DOHH2 (cell line): ENCODE results near the gene HMGN3.

Experiments
- H3F3A ChIP-seq: fragments of 200-600 bp; sonication (generic), shearing (Covaris generic); 2 replicates; pipeline ENCODE4 v1.6.0; 2016; ENCODE audit warnings: antibody characterized with exemption, mild to moderate bottlenecking; ENCODE audit not compliant: control insufficient read depth, insufficient read depth
- H3K27ac ChIP-seq: fragments of 200-600 bp; sonication (generic); 2 replicates; pipeline ENCODE4 v1.5.1; 2014; ENCODE audit warnings: low read depth, mild to moderate bottlenecking, low read length, moderate library complexity
- H3K27me3 ChIP-seq: fragments of 200-600 bp; sonication (generic); 2 replicates; pipeline ENCODE4 v1.6.1; 2014; ENCODE audit warnings: mild to moderate bottlenecking, low read length, mixed read lengths; ENCODE audit not compliant: control insufficient read depth
- H3K36me3 ChIP-seq: fragments of 200-600 bp; sonication (generic); 2 replicates; pipeline ENCODE4 v1.6.1; 2014; ENCODE audit warnings: mild to moderate bottlenecking, low read length, moderate library complexity, mixed read lengths; ENCODE audit not compliant: control insufficient read depth
- H3K4me1 ChIP-seq: fragments of 200-600 bp; sonication (generic); 2 replicates; pipeline ENCODE4 v1.6.1; 2014; ENCODE audit warnings: mild to moderate bottlenecking, low read length, mixed read lengths; ENCODE audit not compliant: control insufficient read depth
- H3K4me2 ChIP-seq: fragments of 200-600 bp; sonication (generic); 2 replicates; pipeline ENCODE4 v1.6.0; 2014; ENCODE audit warnings: mild to moderate bottlenecking, low read length, moderate library complexity
- H3K4me3 ChIP-seq: fragments of 200-600 bp; sonication (generic); 2 replicates; pipeline ENCODE4 v1.5.1; 2014; ENCODE audit warnings: mild to moderate bottlenecking, low read length, mixed read lengths
- H3K79me2 ChIP-seq: fragments of 200-600 bp; sonication (generic); 2 replicates; pipeline ENCODE4 v1.6.1; 2014; ENCODE audit warnings: mild to moderate bottlenecking, low read length, mixed read lengths; ENCODE audit not compliant: control insufficient read depth
- H3K9me2 ChIP-seq: fragments of 200-600 bp; sonication (generic); replicated peaks from 2 replicates; pipeline ENCODE4 v1.6.1; 2014; ENCODE audit warnings: mild to moderate bottlenecking, low read length, mixed read lengths; ENCODE audit not compliant: control insufficient read depth
- H3K9me3 ChIP-seq: fragments of 200-600 bp; sonication (generic); 2 replicates; pipeline ENCODE4 v1.6.1; 2014; ENCODE audit warnings: antibody characterized with exemption, low read length, mixed read lengths; ENCODE audit not compliant: control insufficient read depth, insufficient read depth
- H4K20me1 ChIP-seq: fragments of 200-600 bp; sonication (generic); 2 replicates; pipeline ENCODE4 v1.6.0; 2014; ENCODE audit warnings: low read depth, mild to moderate bottlenecking, antibody characterized with exemption, low read length, moderate library complexity; ENCODE audit not compliant: control insufficient read depth, insufficient read depth
- CTCF ChIP-seq: fragments of 200-600 bp; sonication (generic); IDR thresholded peaks from one replicate; pipeline ENCODE4 v1.5.1; 2014; ENCODE audit warnings: antibody characterized with exemption, mild to moderate bottlenecking, low read depth, low read length; ENCODE audit not compliant: poor library complexity, severe bottlenecking
- EZH2phosphoT487 ChIP-seq: fragments of 200-600 bp; sonication (generic); IDR thresholded peaks from 2 replicates; pipeline ENCODE4 v1.6.1; 2017; ENCODE audit warnings: borderline replicate concordance, mild to moderate bottlenecking, antibody characterized with exemption, low read length, moderate library complexity, mixed read lengths

The HMGN3 gene

GRCh38 chr6:79230149-79230548 is 4.3 kb downstream of the HMGN3 start:
- H3K27ac ChIP-seq = no peak overlapping the region
- H3F3A ChIP-seq = no peaks in the 10 kb centered on the region
- H3K79me2 ChIP-seq = peaks cover 90% of the 10 kb centered on the region
- no peaks in the 10 kb centered on the region for H3K9me2 ChIP-seq
- peaks cover 17% of the 10 kb centered on the region for H3K36me3 ChIP-seq
- H3K27me3 ChIP-seq = no peaks in the 10 kb centered on the region
- TF ChIP-seq CTCF (no peak), EZH2phosphoT487 (no peak)
- no peaks in the 10 kb centered on the region for H3K9me3 ChIP-seq
- H3K4me3 ChIP-seq = no peak overlapping the region
- no peak overlapping the region for H3K4me2 ChIP-seq
- peaks cover 31% of the 10 kb centered on the region for H3K4me1 ChIP-seq
- no peaks in the 10 kb centered on the region for H4K20me1 ChIP-seq

- Histone ChIP-seq H3K27ac (no peak overlapping the region), H3K9me3 (no peaks in the 10 kb centered on the region), H4K20me1 (no peaks in the 10 kb centered on the region), H3K79me2 (peaks cover 89% of the 10 kb centered on the region), H3K4me2 (no peak overlapping the region), H3F3A (no peaks in the 10 kb centered on the region), H3K27me3 (no peaks in the 10 kb centered on the region), H3K9me2 (no peaks in the 10 kb centered on the region), H3K36me3 (peaks cover 13% of the 10 kb centered on the region), H3K4me1 (peaks cover 17% of the 10 kb centered on the region), H3K4me3 (no peak overlapping the region)
- TF ChIP-seq EZH2phosphoT487 (no peak), CTCF (no peak)
Measured at GRCh38 chr6:79227445-79227844, 7.0 kb downstream of the HMGN3 start.

- Histone ChIP-seq H3K4me1 (peaks cover 9% of the 10 kb centered on the region), H3K9me2 (no peaks in the 10 kb centered on the region), H3K9me3 (no peaks in the 10 kb centered on the region), H3F3A (no peaks in the 10 kb centered on the region), H3K4me3 (no peak overlapping the region), H3K27ac (no peak overlapping the region), H3K27me3 (no peaks in the 10 kb centered on the region), H3K4me2 (no peak overlapping the region), H3K79me2 (peaks cover 84% of the 10 kb centered on the region), H4K20me1 (no peaks in the 10 kb centered on the region), H3K36me3 (peaks cover 11% of the 10 kb centered on the region)
- no peak for TF ChIP-seq CTCF
- TF ChIP-seq EZH2phosphoT487 = no peak
Measured at GRCh38 chr6:79226660-79227059, 7.8 kb downstream of the HMGN3 start.
